Neural cell (in vitro differentiated cells): ENCODE results near the gene GNAQ.

Source experiments
- CTCF ChIP-seq: fragments of 450-650 bp; IDR thresholded peaks from 2 replicates; pipeline ENCODE4 v1.5.1; 2014; ENCODE audit warnings: antibody characterized with exemption, mild to moderate bottlenecking, moderate library complexity; ENCODE audit not compliant: poor library complexity, severe bottlenecking
- EP300 ChIP-seq: fragments of 450-650 bp; conservative IDR thresholded peaks from 2 replicates; pipeline ENCODE4 v1.6.1; 2014; ENCODE audit warnings: antibody characterized with exemption, mild to moderate bottlenecking, moderate library complexity; ENCODE audit not compliant: poor library complexity, severe bottlenecking
- EZH2 ChIP-seq: fragments of 200-600, 300-800 bp; shearing (Covaris generic), sonication (generic); IDR thresholded peaks from 2 replicates; pipeline ENCODE4 v1.6.1; 2014; ENCODE audit warnings: antibody characterized with exemption, low read length, borderline replicate concordance, mild to moderate bottlenecking; ENCODE audit not compliant: insufficient read depth, poor library complexity, severe bottlenecking
- MXI1 ChIP-seq: fragments of 450-650 bp; conservative IDR thresholded peaks from 2 replicates; pipeline ENCODE4 v1.6.1; 2014; ENCODE audit warnings: antibody characterized with exemption, mild to moderate bottlenecking; ENCODE audit not compliant: poor library complexity, severe bottlenecking
- POLR2AphosphoS5 ChIP-seq: IDR thresholded peaks from 2 replicates; pipeline ENCODE4 v1.6.1; 2012
- REST ChIP-seq: IDR thresholded peaks from 2 replicates; pipeline ENCODE4 v1.6.1; 2012; ENCODE audit warnings: borderline replicate concordance
- SMC3 ChIP-seq: fragments of 450-650 bp; conservative IDR thresholded peaks from 2 replicates; pipeline ENCODE4 v1.6.1; 2014; ENCODE audit warnings: antibody characterized with exemption, mild to moderate bottlenecking, moderate library complexity; ENCODE audit not compliant: poor library complexity
- TAF1 ChIP-seq: IDR thresholded peaks from 2 replicates; pipeline ENCODE4 v1.6.1; 2012; ENCODE audit warnings: low read depth

- TF ChIP-seq CTCF, result no peak
- TF ChIP-seq EZH2, result no peak
- TF ChIP-seq MXI1, result no peak
- no peak for TF ChIP-seq EP300
- no peak for TF ChIP-seq POLR2AphosphoS5
- no peak for TF ChIP-seq REST
- no peak for TF ChIP-seq TAF1
- no peak for TF ChIP-seq SMC3
Observed at GRCh38 chr9:77714077-77714549, 317.5 kb downstream of the GNAQ start.
